ENCODE results near the gene RPL38.
"Not testable (repeated sequence)": the region's sequence is repeated elsewhere in the genome, so short reads cannot be mapped to it uniquely, and the experiment has no call there.

Gene RPL38

DNA sequence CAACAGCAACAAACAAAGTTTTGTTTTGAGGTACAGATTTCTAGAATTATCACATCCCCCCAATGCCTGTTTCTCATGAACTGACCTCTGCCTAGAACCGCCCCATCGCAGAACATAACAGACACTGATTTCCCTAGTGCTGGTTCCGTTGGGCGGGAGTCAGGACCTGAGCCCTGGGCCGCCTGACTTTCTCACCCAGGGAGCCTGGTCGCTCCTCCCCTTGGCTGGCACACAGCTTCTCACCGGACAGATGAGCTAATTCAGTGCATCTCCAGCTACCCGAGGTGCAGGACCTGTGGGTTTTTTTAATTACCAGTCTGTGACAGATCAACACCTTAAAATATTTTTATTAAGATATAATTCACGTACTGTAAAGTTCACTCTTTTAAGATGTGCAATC, 20.1 kb upstream of the RPL38 start:
- DNase-seq (ENCODE audit: low spot score) = no peak

DNA sequence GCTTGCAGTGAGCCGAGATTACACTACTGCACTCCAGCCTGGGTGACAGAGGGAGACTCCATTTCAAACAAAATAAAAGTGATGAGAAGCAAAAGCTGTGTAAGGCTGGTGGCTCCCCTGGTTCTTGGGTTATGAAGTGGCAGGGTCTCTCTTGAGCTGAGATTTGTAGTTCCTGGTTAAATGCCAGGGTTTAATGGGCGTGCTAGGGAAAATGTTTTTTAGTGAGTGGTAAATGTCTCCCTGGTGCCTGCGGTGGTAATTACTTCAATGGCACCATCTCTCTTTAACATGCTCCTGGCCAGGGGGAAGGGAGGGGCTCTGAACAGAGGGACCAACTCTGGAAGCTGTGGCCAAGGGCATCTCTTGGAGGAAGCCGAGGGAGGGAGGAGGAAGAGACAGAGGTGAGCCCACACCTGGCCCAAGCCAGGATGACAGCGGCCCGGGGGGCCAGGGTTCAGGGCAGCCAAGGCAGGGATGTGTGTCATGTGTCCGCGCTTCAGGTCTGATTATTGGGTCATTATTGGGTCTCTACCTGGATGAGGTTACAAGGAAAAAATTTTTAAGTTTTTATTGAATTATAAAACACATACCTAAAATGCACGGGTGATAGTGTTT, 17.8 kb upstream of the RPL38 start:
- DNase-seq (ENCODE audit: low spot score) = no peak

DNA sequence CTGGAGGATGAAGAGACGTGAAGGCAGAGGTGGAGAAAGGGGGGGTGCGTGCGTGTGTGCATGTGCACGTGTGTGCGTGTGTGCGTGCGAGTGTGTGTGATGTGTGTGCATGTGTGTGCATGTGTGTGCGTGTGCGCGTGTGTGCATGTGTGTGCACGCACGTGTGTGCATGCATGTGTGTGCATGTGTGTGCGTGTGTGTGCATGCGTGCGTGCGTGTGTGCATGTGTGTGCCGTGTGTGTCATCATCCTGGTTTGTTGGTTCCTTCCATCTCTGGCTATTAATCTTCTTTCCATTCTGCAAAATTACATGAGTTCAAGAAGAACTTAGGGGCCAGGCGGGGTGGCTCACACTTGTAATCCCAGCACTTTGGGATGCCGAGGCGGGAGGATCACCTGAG, 17.0 kb upstream of the RPL38 start:
- no peak for DNase-seq (ENCODE audit: low spot score)

DNA sequence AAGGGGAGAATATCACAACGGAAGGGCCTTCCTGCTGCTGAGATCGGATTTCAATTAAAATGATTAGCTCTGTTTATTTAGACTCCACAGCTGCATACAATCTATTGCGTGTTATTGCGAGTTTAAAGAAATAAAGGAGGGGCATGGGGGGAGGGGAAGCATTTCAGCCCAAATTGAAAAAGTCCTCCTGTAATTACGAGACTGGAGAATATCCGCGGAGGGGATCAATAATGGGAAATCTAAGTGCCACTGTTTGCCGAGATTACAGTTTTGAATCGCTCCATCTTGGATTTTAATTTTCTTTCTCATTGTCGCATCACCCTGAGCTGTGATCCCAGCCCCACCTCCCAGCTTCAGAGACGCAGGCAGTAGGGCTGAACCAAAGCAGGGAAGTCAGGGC, 15.7 kb upstream of the RPL38 start:
- no peak for DNase-seq (ENCODE audit: low spot score)

DNA sequence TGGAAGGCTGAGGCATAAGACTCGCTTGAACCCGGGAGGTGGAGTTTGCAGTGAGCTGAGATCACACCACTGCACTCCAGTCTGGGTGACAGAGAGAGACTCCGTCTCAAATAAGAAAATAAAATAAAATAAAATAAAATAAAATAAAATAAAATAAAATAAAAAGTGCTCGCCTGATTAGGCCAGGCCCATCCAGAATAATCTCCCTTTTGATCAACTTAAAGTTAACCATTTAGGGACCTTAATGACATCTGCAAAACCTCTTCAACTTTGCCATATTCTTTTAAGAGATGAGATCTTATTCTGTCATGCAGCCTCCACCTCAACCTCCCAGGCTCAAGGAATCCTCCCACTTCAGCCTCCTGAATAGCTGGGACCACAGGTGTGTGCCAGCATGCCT, 14.8 kb upstream of the RPL38 start:
- not testable (repeated sequence) for DNase-seq (ENCODE audit: low spot score)

DNA sequence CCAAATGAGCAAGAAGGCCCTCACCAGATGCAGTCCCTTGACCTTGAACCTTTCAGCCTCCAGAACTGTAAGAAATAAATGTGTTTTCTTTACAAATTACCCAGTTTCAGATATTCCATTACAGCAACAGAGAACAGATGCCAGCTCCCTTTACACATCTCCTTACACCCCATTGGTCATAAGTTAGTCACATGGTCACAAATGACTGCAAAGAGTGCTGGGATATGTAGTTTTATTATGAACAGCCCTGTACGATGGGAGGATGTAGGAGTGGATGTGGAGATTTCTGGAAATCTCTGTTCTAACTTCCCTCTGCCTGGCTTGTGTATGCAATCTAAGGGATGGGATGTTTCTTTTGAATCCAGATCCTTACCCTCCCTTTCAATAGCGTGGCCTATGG, 13.3 kb upstream of the RPL38 start:
- no peak for DNase-seq (ENCODE audit: low spot score)

DNA sequence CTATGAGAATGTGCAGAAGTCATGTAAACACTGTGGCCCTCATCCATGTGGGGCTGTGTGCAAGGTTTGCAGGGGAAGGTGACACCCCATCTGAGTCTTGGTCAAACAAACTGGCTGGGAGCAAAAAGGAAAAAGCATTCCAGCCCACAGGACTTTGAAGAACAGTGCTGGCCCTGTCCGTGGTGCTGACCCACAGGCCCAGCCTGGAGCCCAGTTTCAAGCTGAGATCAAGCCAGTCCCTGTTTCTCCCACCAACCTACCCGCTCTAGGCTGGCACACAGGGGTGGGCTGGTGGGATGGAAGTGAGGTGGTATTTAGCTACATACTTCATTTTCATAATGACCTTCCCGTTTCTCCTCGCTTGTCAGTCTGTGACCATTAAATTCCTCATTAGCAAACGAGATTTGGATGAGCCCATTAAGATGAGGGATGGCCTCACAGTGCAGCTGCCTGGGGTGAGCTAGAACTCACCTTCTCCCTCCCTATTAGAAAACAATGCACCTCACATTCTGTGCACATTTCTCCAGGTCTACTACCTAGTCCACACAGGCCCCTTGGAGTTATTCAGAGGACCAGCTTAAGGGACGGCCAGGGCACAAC, 12.6 kb upstream of the RPL38 start:
- no peak for DNase-seq (ENCODE audit: low spot score)

DNA sequence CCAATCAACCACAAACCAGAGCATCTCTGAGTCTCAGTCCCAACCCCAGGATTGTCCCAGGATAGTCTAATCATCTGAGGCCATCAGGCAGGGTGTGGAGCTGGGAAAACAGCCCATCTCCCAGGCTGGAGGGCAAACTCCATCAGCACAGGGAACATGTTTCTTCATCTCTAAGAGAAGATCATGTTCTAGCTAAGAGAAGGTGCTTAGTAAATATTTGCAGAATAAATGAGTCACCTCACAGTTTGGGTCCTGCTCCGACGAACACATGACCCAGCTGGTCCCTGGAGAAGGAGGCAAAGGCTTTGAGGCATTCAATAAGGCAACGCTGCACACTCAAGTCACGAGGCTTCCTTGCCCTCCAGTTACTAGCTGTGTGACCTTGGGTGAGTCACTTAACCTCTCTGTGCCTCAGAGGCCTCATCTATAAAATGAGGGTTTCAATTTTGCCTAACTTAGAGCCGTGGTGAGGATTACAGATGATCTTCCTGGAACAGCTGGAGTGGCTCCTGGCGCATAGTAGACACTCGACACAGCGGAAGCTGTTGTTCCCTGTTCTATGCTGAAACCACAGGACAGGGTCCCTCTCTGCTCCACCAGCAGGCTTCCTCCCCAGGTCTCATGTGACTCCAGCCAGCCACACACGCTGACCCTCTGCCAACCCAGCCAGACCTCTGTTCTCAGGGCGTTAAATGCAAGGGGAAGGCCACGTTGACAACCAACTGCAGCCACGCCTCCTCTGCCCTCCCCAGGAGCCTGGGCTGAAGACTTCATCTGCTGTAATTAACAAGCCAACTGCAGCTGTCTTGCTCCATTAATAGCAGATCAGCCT, 10.3 kb upstream of the RPL38 start:
- DNase-seq (ENCODE audit: low spot score) = peak; percentile 46

DNA sequence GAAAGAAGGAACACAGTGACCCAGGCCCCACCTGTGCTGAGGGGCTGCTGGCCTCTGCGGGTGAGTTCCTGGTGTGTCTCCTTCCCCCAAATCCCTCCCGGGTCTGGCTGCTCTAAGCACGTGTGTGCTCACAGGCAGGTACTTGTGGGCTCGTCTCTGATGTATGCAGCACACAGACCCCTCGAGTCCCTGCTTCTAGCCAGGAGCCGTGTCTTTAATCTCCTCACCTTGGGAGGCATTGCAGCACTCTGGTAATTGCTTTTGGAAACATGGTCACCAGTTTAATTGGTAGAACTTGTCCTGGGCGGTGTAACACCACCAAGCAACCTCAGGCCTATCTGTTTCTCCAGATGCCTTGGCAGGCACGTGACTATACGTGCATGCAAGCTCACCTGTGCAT, 8.8 kb upstream of the RPL38 start:
- DNase-seq (ENCODE audit: low spot score) = no peak

DNA sequence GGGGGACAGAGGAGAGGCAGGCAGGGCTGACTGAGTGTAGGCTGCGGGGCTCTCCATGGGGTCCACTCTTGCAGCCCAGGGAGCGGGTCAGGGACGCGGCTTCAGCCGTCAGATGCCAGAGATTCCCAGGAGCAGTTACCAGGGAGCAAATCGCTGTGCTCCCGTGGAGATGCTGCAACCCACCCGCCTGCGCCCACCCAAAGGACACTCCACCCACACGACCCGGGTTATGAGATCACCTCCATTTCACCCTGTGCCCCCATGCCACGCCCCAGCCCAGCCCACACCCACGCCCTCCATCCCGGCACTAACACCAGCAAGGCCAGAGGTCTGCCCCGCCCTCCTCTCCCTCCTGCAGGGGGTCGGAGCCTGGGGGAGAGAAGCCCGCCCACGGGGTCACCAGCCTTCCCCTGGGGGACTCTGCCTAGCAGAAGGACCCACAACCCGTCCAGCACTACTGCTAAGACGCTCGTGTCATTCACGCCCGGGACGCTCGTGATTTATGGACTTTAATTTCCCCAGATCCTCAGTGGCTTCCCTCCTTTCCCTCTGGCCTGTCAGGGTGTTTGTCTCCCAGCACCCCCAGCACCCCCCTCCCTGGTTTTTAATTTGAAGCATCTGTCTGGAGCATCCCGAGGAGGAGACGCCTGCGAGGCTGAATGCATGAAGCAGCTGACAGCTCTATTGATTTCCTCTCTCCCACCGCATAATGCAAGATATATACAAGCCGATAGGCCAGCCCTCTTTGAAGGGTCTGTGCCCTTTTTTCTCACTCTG, 6.7 kb upstream of the RPL38 start:
- no peak for DNase-seq (ENCODE audit: low spot score)

DNA sequence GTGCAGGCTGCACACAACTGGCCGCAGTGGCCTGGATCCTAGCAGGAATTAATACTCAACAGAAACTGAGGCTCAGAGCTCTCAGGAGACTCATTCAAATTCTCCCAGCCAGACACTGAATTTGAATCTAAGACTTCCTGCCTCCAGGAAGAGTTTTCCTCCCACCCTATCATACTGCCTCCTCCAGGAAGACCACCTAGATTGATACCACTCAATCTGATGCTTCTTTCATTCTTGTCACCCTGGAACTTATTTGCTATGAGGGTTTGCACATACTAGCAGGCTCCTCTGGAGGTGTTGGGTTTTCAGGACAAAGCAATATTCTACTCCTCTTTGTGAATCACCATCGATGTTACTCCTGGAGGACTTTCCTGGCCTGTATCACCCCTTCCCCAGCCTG, 5.7 kb upstream of the RPL38 start:
- DNase-seq (ENCODE audit: low spot score) = no peak

DNA sequence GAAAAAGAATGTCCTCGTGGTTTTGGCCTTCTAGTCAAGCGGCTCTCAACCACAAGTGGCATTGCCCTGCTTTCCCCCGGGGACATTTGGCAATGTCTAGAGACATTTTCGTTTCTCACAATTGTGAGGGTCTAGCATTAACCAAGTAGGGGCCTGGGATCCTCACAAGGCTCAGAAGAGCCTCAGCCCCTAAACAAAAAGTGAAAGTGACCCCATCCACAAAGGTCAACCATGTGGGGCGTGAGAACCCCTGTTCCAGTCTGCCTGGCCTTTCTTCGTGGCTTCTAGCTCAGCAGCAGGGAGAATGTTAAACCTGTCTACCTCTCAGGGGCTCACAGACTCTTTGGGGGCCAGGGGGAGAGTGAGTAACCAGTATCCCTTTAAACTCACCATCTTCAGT, 4.8 kb upstream of the RPL38 start:
- no peak for DNase-seq (ENCODE audit: low spot score)

DNA sequence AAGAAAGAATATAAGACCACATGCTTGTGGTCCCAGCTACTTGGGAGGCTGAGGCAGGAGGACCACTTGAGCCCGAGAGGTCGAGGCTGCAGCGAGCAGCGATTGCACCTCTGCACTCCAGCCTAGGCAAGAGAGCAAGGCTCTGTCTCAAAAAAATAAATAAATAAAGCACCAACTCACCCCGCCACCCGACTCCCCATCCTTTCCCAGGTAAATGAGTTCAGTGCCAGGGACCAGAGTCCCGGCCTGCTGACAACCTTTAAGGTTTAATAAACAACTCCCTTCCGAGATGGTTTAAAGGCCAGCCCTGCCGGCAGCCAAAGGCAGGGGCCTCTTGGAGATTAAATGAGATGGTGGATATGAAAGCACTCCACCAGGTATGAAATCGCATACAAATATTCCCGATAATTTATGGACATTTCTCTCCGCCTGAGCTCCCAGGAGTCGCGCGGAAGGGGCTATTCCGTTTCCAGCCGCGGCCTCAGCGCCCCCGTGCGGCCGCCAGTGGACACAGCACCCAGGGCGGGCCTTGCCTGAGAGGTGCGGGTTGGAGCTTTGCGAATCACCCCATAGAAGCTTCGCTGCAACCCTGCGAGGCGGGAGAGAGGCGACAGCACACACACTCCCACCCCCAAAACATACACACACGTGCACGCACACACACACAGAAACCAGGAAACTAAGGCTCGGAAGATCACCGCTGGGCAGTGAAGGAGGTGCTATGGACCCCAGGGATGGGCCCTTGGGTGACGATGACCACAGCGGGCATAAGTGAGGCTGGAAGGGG, 4.0 kb upstream of the RPL38 start:
- DNase-seq (ENCODE audit: low spot score) = peak; percentile 70

DNA sequence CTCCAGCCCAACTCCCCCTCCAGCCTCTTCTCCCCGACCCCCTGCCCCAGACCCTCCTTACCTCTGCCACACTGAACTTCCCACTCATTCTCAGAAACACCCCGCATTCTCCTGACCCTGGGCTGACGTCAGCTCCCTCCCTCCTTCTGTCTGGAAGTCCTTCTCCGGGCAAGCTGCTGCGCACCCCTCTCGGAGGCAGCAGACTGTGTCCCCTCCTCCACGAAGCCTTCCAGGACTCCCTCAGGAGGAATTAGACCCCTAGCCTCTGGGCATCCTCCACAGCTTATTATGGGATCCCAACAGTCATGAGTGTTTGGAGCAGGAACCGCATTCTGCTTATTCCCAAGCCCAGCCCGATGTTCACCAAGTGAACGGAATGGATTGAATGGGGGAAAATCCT, 3.4 kb upstream of the RPL38 start:
- DNase-seq (ENCODE audit: low spot score) = no peak

DNA sequence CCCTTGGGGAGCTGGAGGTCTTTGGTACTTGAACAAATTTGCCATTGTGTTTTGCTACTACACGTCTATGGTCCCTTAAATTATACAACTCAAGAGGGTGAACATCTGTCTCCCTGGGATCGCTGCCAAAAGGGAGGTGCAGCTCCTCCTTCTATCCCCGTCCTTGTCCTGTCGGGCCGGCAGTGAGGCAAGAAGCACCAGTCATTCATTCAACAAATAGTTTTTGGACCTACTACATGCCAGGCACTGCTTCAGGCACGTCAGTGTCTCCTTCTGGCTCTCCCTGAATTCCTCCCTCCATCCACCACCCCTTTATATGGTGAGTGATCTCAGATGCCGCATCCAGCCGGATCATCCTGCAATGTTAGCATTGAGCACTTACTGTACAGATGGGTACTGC, 2.2 kb upstream of the RPL38 start:
- DNase-seq (ENCODE audit: low spot score) = no peak

DNA sequence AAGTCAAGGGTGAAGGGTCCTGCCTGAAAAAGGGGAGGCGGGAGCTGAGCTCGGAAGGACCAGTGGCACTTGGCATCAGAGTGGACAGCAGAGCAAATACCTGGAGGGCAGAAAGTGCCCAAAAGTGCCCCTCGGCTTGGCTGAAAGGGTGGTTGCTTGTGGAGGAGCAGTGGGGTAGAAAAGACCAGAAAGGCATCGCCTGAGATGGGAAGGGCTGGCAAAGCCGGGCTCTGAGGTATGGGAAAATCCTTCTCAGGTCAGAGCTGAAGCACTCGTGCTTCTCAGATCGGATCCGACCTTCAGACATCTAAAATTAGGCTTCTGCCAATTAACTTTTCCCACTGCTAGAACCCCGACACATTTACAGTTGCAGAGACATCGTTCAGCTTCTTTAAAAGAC, 1.5 kb upstream of the RPL38 start:
- DNase-seq (ENCODE audit: low spot score) = no peak

DNA sequence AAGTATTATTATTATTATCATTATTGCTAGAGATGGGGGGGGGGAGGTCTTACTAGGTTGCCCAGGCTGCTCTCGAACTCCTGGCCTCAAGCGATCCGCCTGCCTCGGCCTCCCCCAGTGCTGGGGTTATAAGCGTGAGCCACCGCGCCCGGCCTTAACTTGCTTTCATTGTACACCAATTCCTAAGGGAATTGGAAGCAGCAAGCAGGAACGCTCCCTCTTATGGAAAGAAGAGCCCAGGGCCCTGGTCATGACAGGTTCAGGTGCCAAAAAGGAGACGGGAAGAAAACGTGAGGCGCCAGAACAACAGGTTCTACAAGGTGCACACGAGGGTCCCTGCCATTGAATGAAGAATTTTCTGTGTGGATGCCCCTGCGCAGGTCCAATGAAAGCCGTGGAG, 540 bp upstream of the RPL38 start:
- DNase-seq (ENCODE audit: low spot score) = no peak

DNA sequence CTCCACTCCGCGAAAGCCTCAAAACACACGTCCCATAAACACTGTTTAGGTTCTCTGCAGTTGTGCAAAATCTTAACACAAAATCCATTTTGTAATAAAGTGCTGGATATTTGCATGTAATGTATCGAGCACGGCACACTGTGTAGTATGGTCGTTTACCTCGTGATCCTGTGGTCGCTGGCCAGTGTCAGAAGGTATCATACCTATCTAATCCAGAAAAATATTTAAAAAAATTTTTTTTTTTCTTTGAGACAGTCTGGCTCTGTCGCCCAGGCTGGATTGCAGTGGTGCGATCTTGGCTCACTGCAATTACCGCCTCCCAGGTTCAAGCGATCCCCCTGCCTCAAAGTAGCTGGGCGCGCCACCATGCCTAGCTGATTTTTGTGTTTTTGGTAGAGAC, 996 bp downstream of the RPL38 start:
- DNase-seq (ENCODE audit: low spot score) = no peak

DNA sequence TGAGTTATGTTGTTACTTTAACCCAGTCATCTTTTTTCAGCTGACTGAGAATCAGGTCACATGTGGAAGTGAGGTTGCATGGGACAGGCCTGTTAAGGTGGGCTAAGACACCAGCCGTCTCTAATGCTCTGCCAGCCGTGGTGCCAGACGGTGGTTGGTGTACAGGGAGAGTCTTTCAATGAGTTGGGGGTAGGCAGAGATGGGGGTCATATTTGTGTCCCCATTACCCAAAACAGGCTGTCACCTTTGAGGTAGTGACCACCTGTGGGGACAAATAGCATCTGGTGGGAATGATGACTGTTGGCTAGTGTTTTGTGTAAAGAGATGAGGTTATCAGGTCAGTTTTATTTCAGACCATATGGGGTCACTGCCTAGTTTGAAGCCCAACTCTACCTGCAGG, 1.8 kb downstream of the RPL38 start:
- no peak for DNase-seq (ENCODE audit: low spot score)

DNA sequence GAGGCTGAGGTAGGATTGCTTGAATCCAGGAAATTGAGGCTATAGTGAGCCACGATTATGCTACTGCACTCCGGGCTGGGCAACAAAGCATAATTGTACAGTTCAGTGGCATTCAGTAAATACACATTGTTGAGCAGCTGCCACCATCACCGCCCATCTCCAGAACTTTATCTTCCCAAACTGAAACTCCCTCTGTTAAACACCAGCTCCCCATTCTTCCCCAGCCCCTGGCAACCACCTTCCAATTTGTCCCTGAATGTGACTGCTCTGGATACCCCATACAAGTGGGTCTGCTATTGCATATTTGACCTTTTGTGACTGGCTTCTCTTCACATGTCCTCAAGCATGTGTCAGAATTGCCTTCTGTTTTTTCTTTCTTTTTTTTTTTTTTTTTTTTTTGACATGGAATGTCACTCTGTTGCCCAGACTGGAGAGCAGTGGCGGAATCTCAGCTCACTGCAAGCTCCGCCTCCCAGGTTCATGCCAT, 2.9 kb downstream of the RPL38 start:
- DNase-seq (ENCODE audit: low spot score) = no peak

DNA sequence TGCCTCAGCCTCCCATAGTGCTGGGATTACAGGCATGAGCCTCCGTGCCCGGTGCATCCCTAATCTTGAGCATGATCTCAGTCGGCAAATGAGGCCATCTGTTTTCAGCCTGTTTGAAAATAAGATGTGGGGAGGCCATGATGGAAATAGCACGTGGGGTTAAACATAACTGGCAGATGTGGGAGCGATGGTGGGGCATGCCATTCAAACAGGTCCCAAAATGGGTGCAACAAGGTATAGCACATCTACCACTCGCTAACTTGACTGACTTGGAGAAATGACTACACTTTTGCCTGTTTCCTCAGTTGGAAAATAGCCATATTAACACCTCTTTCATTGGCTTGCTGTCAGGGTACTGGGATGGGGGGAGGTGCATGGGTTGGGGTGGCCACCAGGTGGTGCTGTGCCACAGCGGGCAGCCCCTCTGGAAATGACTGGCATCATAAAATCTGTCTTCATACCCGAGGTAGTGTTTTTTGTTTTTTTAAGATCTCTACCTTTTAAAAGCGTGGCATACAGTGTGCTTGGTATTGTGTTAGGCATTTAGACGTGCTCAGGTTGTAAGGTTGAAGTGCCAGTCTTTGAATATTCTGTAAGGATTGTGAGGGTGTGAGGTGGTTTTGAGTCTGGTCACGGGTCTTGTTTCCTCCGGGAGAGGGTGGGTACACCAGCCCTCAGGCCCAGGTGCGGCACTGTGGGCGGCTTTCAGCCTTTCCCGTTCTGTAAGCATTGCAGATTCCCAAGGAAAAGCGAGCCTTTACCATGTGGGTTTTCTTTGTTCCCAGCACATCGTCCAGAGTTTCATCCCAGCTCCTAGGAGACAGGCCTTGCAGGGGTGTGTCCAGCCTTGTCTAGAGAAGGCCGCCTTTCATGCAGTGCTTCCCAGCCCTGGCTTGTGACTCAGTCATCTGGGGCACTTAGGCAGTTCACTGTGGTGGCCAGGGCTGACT, 7.0 kb downstream of the RPL38 start:
- peak; percentile 68 for DNase-seq (ENCODE audit: low spot score)
